Measurements from ENCODE around the gene PRPF8. TPM values are rescaled to one million over a fixed set of nuclear protein-coding genes. Genes with fewer than 3 reads are reported as not detected.

PRPF8 gene
- total and polyA plus RNA-seq, 2 of the 13 experiments (the other 11 are each of a cell fraction or from before 2014, with no cell fraction given), result 112 to 179 TPM

DNA sequence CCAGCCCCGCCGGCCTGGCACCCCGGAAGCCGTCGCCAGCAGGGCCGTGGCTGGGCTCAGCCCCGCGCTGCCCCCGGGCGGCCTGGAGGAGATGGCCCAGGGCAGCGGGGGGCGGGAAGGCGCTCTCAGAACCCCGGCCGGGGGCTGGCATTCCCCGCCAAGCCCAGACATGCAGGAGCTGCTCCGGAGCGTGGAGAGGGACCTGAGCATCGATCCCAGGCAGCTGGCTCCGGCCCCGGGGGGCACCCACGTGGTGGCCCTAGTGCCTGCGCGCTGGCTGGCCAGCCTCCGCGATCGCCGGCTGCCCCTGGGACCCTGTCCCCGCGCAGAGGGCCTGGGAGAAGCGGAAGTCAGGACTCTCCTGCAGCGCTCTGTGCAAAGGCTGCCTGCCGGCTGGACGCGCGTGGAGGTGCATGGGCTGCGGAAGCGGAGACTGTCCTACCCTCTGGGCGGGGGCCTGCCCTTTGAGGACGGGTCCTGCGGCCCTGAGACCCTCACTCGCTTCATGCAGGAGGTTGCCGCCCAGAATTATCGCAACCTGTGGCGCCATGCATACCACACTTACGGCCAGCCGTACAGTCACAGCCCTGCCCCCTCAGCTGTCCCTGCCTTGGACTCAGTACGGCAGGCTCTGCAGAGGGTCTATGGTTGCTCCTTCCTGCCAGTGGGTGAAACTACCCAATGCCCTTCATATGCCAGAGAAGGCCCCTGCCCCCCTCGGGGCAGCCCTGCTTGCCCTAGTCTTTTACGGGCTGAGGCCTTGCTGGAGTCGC is 40.4 kb upstream of the PRPF8 start (continued):
- TF ChIP-seq, protein P1, sequence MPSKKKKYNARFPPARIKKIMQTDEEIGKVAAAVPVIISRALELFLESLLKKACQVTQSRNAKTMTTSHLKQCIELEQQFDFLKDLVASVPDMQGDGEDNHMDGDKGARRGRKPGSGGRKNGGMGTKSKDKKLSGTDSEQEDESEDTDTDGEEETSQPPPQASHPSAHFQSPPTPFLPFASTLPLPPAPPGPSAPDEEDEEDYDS (CRISPR knock-in tag; IDR thresholded peaks at IDR 0.05), result no peak
- TF ChIP-seq KMT2A (CRISPR knock-in tag; IDR thresholded peaks at IDR 0.05) (peak; percentile 8; the same call in 1 of the 2 replicates), GATAD1 (CRISPR knock-in tag; IDR thresholded peaks at IDR 0.05) (no peak), HES4 (CRISPR knock-in tag; IDR thresholded peaks at IDR 0.05; ENCODE audit: borderline replicate concordance) (0 out of 2 replicates have a peak, but pooled peaks have one; percentile 40), HDAC1 (CRISPR knock-in tag; IDR thresholded peaks at IDR 0.05) (peak; percentile 61), TARDBP (CRISPR knock-in tag; IDR thresholded peaks at IDR 0.05) (no peak), RFXAP (CRISPR knock-in tag; IDR thresholded peaks at IDR 0.05; ENCODE audit: borderline replicate concordance) (no peak; the same call in 1 of the 2 replicates), ZNF563 (CRISPR knock-in tag; IDR thresholded peaks at IDR 0.05) (peak; percentile 56; the same call in 1 of the 2 replicates), PCBP1 (IDR thresholded peaks at IDR 0.05; ENCODE audit: borderline replicate concordance, low read depth, low read length) (no peak), ETV5 (CRISPR knock-in tag; IDR thresholded peaks at IDR 0.05; ENCODE audit: borderline replicate concordance) (peak; percentile 60; the same call in 1 of the 2 replicates), ZNF747 (CRISPR knock-in tag; IDR thresholded peaks at IDR 0.05; ENCODE audit: borderline replicate concordance) (no peak), ZNF670 (CRISPR knock-in tag; IDR thresholded peaks at IDR 0.05; ENCODE audit: borderline replicate concordance) (no peak), SRSF9 (IDR thresholded peaks at IDR 0.05; ENCODE audit: borderline replicate concordance, insufficient read depth, low read depth, low read length, poor library complexity, severe bottlenecking) (no peak), ZNF589 (CRISPR knock-in tag; conservative IDR thresholded peaks at IDR 0.05) (no peak), IKZF4 (CRISPR knock-in tag; IDR thresholded peaks at IDR 0.05; ENCODE audit: borderline replicate concordance, low read depth, not compliant biosample characterization) (no peak)
- TF ChIP-seq, protein P2, sequence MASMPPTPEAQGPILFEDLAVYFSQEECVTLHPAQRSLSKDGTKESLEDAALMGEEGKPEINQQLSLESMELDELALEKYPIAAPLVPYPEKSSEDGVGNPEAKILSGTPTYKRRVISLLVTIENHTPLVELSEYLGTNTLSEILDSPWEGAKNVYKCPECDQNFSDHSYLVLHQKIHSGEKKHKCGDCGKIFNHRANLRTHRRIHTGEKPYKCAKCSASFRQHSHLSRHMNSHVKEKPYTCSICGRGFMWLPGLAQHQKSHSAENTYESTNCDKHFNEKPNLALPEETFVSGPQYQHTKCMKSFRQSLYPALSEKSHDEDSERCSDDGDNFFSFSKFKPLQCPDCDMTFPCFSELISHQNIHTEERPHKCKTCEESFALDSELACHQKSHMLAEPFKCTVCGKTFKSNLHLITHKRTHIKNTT (CRISPR knock-in tag; IDR thresholded peaks at IDR 0.05), result no peak
- TF ChIP-seq, protein P3, sequence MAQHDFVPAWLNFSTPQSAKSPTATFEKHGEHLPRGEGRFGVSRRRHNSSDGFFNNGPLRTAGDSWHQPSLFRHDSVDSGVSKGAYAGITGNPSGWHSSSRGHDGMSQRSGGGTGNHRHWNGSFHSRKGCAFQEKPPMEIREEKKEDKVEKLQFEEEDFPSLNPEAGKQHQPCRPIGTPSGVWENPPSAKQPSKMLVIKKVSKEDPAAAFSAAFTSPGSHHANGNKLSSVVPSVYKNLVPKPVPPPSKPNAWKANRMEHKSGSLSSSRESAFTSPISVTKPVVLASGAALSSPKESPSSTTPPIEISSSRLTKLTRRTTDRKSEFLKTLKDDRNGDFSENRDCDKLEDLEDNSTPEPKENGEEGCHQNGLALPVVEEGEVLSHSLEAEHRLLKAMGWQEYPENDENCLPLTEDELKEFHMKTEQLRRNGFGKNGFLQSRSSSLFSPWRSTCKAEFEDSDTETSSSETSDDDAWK (CRISPR knock-in tag; IDR thresholded peaks at IDR 0.05), result no peak
- TF ChIP-seq, protein P4, sequence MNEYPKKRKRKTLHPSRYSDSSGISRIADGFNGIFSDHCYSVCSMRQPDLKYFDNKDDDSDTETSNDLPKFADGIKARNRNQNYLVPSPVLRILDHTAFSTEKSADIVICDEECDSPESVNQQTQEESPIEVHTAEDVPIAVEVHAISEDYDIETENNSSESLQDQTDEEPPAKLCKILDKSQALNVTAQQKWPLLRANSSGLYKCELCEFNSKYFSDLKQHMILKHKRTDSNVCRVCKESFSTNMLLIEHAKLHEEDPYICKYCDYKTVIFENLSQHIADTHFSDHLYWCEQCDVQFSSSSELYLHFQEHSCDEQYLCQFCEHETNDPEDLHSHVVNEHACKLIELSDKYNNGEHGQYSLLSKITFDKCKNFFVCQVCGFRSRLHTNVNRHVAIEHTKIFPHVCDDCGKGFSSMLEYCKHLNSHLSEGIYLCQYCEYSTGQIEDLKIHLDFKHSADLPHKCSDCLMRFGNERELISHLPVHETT (CRISPR knock-in tag; conservative IDR thresholded peaks at IDR 0.05), result no peak
- TF ChIP-seq, protein P5, sequence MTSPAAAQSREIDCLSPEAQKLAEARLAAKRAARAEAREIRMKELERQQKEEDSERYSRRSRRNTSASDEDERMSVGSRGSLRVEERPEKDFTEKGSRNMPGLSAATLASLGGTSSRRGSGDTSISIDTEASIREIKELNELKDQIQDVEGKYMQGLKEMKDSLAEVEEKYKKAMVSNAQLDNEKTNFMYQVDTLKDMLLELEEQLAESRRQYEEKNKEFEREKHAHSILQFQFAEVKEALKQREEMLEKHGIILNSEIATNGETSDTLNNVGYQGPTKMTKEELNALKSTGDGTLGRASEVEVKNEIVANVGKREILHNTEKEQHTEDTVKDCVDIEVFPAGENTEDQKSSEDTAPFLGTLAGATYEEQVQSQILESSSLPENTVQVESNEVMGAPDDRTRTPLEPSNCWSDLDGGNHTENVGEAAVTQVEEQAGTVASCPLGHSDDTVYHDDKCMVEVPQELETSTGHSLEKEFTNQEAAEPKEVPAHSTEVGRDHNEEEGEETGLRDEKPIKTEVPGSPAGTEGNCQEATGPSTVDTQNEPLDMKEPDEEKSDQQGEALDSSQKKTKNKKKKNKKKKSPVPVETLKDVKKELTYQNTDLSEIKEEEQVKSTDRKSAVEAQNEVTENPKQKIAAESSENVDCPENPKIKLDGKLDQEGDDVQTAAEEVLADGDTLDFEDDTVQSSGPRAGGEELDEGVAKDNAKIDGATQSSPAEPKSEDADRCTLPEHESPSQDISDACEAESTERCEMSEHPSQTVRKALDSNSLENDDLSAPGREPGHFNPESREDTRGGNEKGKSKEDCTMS (CRISPR knock-in tag; conservative IDR thresholded peaks at IDR 0.05), result no peak
- TF ChIP-seq, protein P6, sequence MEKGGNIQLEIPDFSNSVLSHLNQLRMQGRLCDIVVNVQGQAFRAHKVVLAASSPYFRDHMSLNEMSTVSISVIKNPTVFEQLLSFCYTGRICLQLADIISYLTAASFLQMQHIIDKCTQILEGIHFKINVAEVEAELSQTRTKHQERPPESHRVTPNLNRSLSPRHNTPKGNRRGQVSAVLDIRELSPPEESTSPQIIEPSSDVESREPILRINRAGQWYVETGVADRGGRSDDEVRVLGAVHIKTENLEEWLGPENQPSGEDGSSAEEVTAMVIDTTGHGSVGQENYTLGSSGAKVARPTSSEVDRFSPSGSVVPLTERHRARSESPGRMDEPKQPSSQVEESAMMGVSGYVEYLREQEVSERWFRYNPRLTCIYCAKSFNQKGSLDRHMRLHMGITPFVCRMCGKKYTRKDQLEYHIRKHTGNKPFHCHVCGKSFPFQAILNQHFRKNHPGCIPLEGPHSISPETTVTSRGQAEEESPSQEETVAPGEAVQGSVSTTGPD (CRISPR knock-in tag; IDR thresholded peaks at IDR 0.05), result no peak
